ENCODE data around the gene USP20.

The USP20 gene

GRCh38 chr9:129908906-129909305 is 73.6 kb downstream of the USP20 start:
- in situ Hi-C loops (cut with MboI; ENCODE audit: low sequenced_read_pairs): no loop called here

GRCh38 chr9:129909851-129910250 is 74.6 kb downstream of the USP20 start:
- in situ Hi-C loops (cut with MboI; ENCODE audit: low sequenced_read_pairs): no loop called here

GRCh38 chr9:129910628-129911567 is 75.6 kb downstream of the USP20 start:
- in situ Hi-C loops (cut with MboI; ENCODE audit: low sequenced_read_pairs): no loop called here

- in situ Hi-C loops (cut with MboI; ENCODE audit: low sequenced_read_pairs): no loop called here
Measured at GRCh38 chr9:129914051-129914450, 78.8 kb downstream of the USP20 start.

- in situ Hi-C loops (cut with MboI; ENCODE audit: low sequenced_read_pairs): no loop called here
Measured at GRCh38 chr9:129916707-129917106, 81.4 kb downstream of the USP20 start.

GRCh38 chr9:129918296-129918950 is 83.2 kb downstream of the USP20 start:
- in situ Hi-C loops (cut with MboI; ENCODE audit: low sequenced_read_pairs): no loop called here

- in situ Hi-C loops (cut with MboI; ENCODE audit: low sequenced_read_pairs): no loop called here
Measured at GRCh38 chr9:129919277-129919676, 84.0 kb downstream of the USP20 start.

- in situ Hi-C loops (cut with MboI; ENCODE audit: low sequenced_read_pairs): no loop called here
Measured at GRCh38 chr9:129919841-129920240, 84.6 kb downstream of the USP20 start.

- in situ Hi-C loops (cut with MboI; ENCODE audit: low sequenced_read_pairs): no loop called here
Measured at GRCh38 chr9:129921905-129922304, 86.6 kb downstream of the USP20 start.

GRCh38 chr9:129923589-129923988 is 88.3 kb downstream of the USP20 start:
- in situ Hi-C loops (cut with MboI; ENCODE audit: low sequenced_read_pairs): no loop called here

GRCh38 chr9:129929496-129930125 is 94.4 kb downstream of the USP20 start:
- in situ Hi-C loops (cut with MboI; ENCODE audit: low sequenced_read_pairs): no loop called here

- in situ Hi-C loops (cut with MboI; ENCODE audit: low sequenced_read_pairs): no loop called here
Measured at GRCh38 chr9:129930743-129931142, 95.5 kb downstream of the USP20 start.
